NCI-H2196 (cell line): ENCODE measurements around the gene OPCML.

Experiments
- DNase-seq: peaks from one replicate; lab custom pipeline; 2025; ENCODE audit not compliant: unreplicated experiment; lab: John Stamatoyannopoulos, UW

Gene OPCML

GRCh38 chr11:132590986-132591385, 941.3 kb downstream of the OPCML start:
- no peak for DNase-seq

GRCh38 chr11:132590554-132590953, 941.7 kb downstream of the OPCML start:
- DNase-seq = no peak

- DNase-seq = no peak
These were observed 942.5 kb downstream of the OPCML start for GRCh38 chr11:132589791-132590190.

- no peak for DNase-seq
These were observed 943.9 kb downstream of the OPCML start for GRCh38 chr11:132588366-132588765.

GRCh38 chr11:132587716-132588115, 944.6 kb downstream of the OPCML start:
- no peak for DNase-seq

- DNase-seq = no peak
These were observed 945.5 kb downstream of the OPCML start for GRCh38 chr11:132586801-132587200.

- no peak for DNase-seq
These were observed 952.5 kb downstream of the OPCML start for GRCh38 chr11:132579634-132580327.

- no peak for DNase-seq
These were observed 953.2 kb downstream of the OPCML start for GRCh38 chr11:132579136-132579535.

- no peak for DNase-seq
These were observed 953.7 kb downstream of the OPCML start for GRCh38 chr11:132578580-132578979.

- DNase-seq = no peak
These were observed 955.6 kb downstream of the OPCML start for GRCh38 chr11:132576706-132577105.

- no peak for DNase-seq
These were observed 968.0 kb downstream of the OPCML start for GRCh38 chr11:132564091-132564885.

- no peak for DNase-seq
These were observed 969.3 kb downstream of the OPCML start for GRCh38 chr11:132563050-132563449.

- DNase-seq = no peak
These were observed 970.4 kb downstream of the OPCML start for GRCh38 chr11:132561937-132562336.

- DNase-seq = no peak
These were observed 972.8 kb downstream of the OPCML start for GRCh38 chr11:132559331-132560036.

- no peak for DNase-seq
These were observed 976.0 kb downstream of the OPCML start for GRCh38 chr11:132556316-132556715.

GRCh38 chr11:132555617-132556016, 976.7 kb downstream of the OPCML start:
- no peak for DNase-seq

GRCh38 chr11:132551016-132551415, 981.3 kb downstream of the OPCML start:
- DNase-seq = no peak

- no peak for DNase-seq
These were observed 982.7 kb downstream of the OPCML start for GRCh38 chr11:132549561-132549960.

- no peak for DNase-seq
These were observed 983.3 kb downstream of the OPCML start for GRCh38 chr11:132549001-132549400.

- DNase-seq = no peak
These were observed 988.3 kb downstream of the OPCML start for GRCh38 chr11:132544007-132544406.

- no peak for DNase-seq
These were observed 990.5 kb downstream of the OPCML start for GRCh38 chr11:132541794-132542193.

GRCh38 chr11:132540581-132540980, 991.7 kb downstream of the OPCML start:
- DNase-seq = no peak
